ENCODE data around the gene TTLL3. TPM values are rescaled to one million over a fixed set of nuclear protein-coding genes. Genes with fewer than 3 reads are reported as not detected.

Gene TTLL3, protein sequence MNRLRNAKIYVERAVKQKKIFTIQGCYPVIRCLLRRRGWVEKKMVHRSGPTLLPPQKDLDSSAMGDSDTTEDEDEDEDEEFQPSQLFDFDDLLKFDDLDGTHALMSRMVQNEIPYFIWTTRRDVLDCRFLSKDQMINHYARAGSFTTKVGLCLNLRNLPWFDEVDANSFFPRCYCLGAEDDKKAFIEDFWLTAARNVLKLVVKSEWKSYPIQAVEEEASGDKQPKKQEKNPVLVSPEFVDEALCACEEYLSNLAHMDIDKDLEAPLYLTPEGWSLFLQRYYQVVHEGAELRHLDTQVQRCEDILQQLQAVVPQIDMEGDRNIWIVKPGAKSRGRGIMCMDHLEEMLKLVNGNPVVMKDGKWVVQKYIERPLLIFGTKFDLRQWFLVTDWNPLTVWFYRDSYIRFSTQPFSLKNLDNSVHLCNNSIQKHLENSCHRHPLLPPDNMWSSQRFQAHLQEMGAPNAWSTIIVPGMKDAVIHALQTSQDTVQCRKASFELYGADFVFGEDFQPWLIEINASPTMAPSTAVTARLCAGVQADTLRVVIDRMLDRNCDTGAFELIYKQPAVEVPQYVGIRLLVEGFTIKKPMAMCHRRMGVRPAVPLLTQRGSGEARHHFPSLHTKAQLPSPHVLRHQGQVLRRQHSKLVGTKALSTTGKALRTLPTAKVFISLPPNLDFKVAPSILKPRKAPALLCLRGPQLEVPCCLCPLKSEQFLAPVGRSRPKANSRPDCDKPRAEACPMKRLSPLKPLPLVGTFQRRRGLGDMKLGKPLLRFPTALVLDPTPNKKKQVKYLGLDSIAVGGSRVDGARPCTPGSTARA
- total RNA-seq (2022) (10.3 and 13.3 TPM in 2 replicates), Bru-seq, nascent RNA (percentile 38 among the genes with signal in this experiment), BruChase-seq, experiment 1, labeled RNA remaining after a 2-hour chase (percentile 48 among the genes with signal in this experiment), BruChase-seq, experiment 2, labeled RNA remaining after a 6-hour chase (percentile 57 among the genes with signal in this experiment)
- long read RNA-seq, partial matches to known transcripts: 1 of 6 reads
- long read RNA-seq, other reads (novel, unspliced or antisense): 4 of 6 reads

DNA sequence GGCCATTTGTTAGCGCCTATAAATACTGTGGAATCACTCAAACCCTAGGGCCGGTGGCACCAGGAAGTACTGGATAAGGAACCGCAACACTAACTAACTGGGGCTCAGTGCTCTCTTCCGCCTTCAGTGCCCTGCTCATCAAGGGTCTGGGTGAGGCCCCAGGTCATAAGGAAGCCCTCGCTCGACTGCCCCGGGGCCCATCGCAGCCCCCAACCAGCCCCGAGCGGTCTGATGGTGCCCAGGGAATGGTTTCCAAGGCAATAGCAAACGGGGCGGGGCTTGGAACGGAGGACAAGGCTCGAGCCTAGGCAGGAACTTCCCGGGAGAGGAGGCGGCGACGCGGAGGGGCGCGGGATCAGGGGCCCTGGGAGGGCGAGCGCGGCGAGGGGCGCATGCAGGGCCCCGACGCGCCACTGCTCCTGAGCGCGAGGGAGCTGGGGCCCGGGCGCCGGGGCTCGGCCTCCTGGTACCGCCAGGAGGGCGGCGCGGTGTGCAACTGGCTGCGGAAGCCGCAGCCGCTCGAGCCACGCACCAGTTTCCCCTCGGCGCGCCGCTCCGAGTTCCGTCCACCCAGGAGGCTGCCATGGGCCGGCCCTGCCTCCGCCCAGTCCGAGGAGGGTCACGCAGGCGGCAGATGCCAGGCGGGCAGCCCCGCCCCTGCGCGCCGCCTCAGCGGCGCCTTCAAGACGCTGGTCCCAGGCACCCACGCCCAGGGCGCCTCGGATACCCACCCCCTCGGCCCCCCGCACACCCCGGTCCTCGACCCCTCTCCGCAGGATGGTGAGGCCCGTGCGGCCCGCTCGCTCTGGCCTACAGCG is at the start of gene TTLL3:
TTLL3 (plus strand) TSS at position 648 of the 818 bp plus-strand sequence. CDS start 400 bp downstream, outside the sequence.
- ChIA-PET CTCF (interaction anchor here (0.7 to 1.8 kb wide), 3 partner anchors 27 to 137 kb away, joined by 3 to 7 read pairs (median 3); partner anchors contain the start of gene IL17RC), POLR2A (interaction anchor here (0.5 to 1.9 kb wide), 2 partner anchors 17 to 79 kb away, joined by 5 to 8 read pairs; partner anchors contain the start of genes ARPC4 and BRPF1)
- TF ChIP-seq, protein P1, sequence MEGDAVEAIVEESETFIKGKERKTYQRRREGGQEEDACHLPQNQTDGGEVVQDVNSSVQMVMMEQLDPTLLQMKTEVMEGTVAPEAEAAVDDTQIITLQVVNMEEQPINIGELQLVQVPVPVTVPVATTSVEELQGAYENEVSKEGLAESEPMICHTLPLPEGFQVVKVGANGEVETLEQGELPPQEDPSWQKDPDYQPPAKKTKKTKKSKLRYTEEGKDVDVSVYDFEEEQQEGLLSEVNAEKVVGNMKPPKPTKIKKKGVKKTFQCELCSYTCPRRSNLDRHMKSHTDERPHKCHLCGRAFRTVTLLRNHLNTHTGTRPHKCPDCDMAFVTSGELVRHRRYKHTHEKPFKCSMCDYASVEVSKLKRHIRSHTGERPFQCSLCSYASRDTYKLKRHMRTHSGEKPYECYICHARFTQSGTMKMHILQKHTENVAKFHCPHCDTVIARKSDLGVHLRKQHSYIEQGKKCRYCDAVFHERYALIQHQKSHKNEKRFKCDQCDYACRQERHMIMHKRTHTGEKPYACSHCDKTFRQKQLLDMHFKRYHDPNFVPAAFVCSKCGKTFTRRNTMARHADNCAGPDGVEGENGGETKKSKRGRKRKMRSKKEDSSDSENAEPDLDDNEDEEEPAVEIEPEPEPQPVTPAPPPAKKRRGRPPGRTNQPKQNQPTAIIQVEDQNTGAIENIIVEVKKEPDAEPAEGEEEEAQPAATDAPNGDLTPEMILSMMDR (IDR thresholded peaks at IDR 0.05; ENCODE audit: insufficient read depth in 1 of 2, low read depth in 1 of 2, low read length in 1 of 2, severe bottlenecking in 1 of 2, unreplicated experiment in 1 of 2): no peak
- peaks cover 12% of the 10 kb centered on the region for H3K4me1 ChIP-seq
- DNase-seq: peak; percentile 65 to 71
- H3K27ac Mint-ChIP-seq (ENCODE audit: unreplicated experiment): peak within 1 kb of the TSS; percentile 87
- peaks cover 6% of the 10 kb centered on the region for H3K4me1 Mint-ChIP-seq (ENCODE audit: low read depth, unreplicated experiment)
- H3K27me3 Mint-ChIP-seq (ENCODE audit: insufficient read depth, unreplicated experiment): no peaks in the 10 kb centered on the region
- H3K9me3 Mint-ChIP-seq (ENCODE audit: unreplicated experiment): no peaks in the 10 kb centered on the region
- H3K36me3 Mint-ChIP-seq (ENCODE audit: insufficient read depth, unreplicated experiment): peaks cover 49% of the 10 kb centered on the region
- no TSS peak for BruUV-seq (replicated peaks)
- peak within 1 kb of the TSS; percentile 47 for H3K4me3 Mint-ChIP-seq (ENCODE audit: unreplicated experiment)
- no peaks in the 10 kb centered on the region for H3K9me3 ChIP-seq
- H3K4me3 ChIP-seq (ENCODE audit: low read depth, low read length): peak within 1 kb of the TSS; percentile 61
- intact Hi-C loops (cut with micrococcal nuclease; ENCODE audit: unreplicated experiment): loop anchor here (2.0 kb wide), 1 partner anchor 35 kb away; the partner anchor contains the start of gene RPUSD3
- no peaks in the 10 kb centered on the region; the same call in 1 of the 2 replicates for H3K36me3 ChIP-seq (ENCODE audit: control insufficient read depth, insufficient read depth, low read length)
- no peaks in the 10 kb centered on the region for H3K27me3 ChIP-seq (replicated peaks; ENCODE audit: control insufficient read depth, insufficient read depth, low read length)

DNA sequence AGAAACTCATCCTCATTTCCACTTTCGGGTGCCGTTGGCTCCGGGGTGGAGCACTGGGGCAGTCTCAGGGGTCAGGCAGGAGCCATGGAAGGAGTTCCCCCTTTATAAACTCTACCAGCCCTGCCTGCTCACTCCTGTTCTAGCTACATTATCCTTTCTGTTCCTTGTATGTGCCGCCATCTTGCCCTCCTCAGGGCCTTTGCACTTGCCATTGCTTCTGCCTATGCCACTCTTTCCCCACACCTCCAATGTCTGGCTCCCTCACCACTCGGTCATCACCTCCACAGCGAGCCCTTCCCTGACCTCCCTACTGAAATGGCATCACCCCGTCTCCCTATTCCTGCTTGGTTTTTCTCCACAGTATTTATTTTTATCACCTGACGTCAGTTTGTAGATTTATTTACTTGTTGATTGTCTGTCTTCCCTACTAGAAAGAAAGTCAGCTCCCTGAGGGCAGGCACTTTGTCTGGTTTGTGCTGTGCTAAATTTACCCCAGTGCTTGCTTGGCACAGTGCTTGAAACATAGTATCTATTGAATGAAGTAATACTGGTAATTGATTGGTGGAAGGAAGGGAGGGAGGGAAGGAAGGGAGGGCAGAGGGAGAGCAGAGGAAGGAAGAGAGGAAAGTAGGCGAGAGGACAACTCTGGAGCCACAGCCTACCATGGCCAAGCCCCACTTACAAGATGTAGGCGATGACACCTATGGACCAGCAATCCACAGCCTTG is 49.1 kb upstream of the TTLL3 start:
- Histone ChIP-seq H3K4me3 (ENCODE audit: low read depth, low read length) (no peak overlapping the region), H3K27me3 (replicated peaks; ENCODE audit: control insufficient read depth, insufficient read depth, low read length) (no peaks in the 10 kb centered on the region), H3K4me1 (no peaks in the 10 kb centered on the region), H3K9me3 (no peaks in the 10 kb centered on the region), H3K36me3 (ENCODE audit: control insufficient read depth, insufficient read depth, low read length) (no peaks in the 10 kb centered on the region; the same call in 1 of the 2 replicates)
- DNase-seq: no peak
- CTCF ChIA-PET: no interaction called here
- TF ChIP-seq, protein P1 (IDR thresholded peaks at IDR 0.05; ENCODE audit: insufficient read depth in 1 of 2, low read depth in 1 of 2, low read length in 1 of 2, severe bottlenecking in 1 of 2, unreplicated experiment in 1 of 2): no peak
- intact Hi-C loops (cut with micrococcal nuclease; ENCODE audit: unreplicated experiment): no loop called here
- no peaks in the 10 kb centered on the region for H3K9me3 Mint-ChIP-seq (ENCODE audit: unreplicated experiment)
- no peak overlapping the region for H3K4me3 Mint-ChIP-seq (ENCODE audit: unreplicated experiment)
- no peaks in the 10 kb centered on the region for H3K4me1 Mint-ChIP-seq (ENCODE audit: low read depth, unreplicated experiment)
- H3K27ac Mint-ChIP-seq (ENCODE audit: unreplicated experiment): no peak overlapping the region
- BruUV-seq (replicated peaks): no TSS peak
- peaks cover 29% of the 10 kb centered on the region for H3K36me3 Mint-ChIP-seq (ENCODE audit: insufficient read depth, unreplicated experiment)
- no peaks in the 10 kb centered on the region for H3K27me3 Mint-ChIP-seq (ENCODE audit: insufficient read depth, unreplicated experiment)
- POLR2A ChIA-PET: no interaction called here

Data from Caco-2 (cell line).